ENCODE measurements around the gene TCERG1.

- no peak for TF ChIP-seq POLR2A (IDR thresholded peaks at IDR 0.05; ENCODE audit: low read length)
- TF ChIP-seq GATA1 (IDR thresholded peaks at IDR 0.05; ENCODE audit: low read depth, low read length), result no peak
Observed at GRCh38 chr5:146409054-146409671, 38.0 kb upstream of the TCERG1 start.

All from erythroblast (primary cell).